Caco-2 (cell line): ENCODE results near the gene TUBA1C. TPM values are rescaled to one million over a fixed set of nuclear protein-coding genes. Genes with fewer than 3 reads are reported as not detected.
A peak's percentile ranks its signal among the peaks of the same experiment; 100 is the strongest.
"Not testable (repeated sequence)": the region's sequence is repeated elsewhere in the genome, so short reads cannot be mapped to it uniquely, and the experiment has no call there.

ENCODE experiments used
- BruUV-seq: library from RNA; stranded (reverse); fragments of 400-500 nt; replicated peaks from 2 replicates; lab custom pipeline; 2021; lab: Mats Ljungman, UMichigan
- CTCF ChIA-PET: fragments of 300-600 bp; sonication (Branson Sonifier 250); formaldehyde crosslinking; loops from one replicate; lab custom pipeline; 2022; ENCODE audit warnings: antibody characterized with exemption; lab: Charles Lee
- POLR2A ChIA-PET: fragments of 300-600 bp; sonication (Branson Sonifier 250); formaldehyde crosslinking; loops from one replicate; lab custom pipeline; 2022; ENCODE audit warnings: antibody characterized with exemption; lab: Charles Lee
- DNase-seq, 2 experiments: peaks; one replicate each; pipeline versions ENCODE4 v3.0.0 to v3.0.0-alpha.2; 2020 to 2022
- H3K27me3 ChIP-seq: replicated peaks from 2 replicates; pipeline ENCODE4 v1.6.0; 2011; ENCODE audit warnings: low read length; ENCODE audit not compliant: control insufficient read depth, insufficient read depth
- H3K36me3 ChIP-seq: 2 replicates; pipeline ENCODE4 v1.5.1; 2011; ENCODE audit warnings: low read length; ENCODE audit not compliant: control insufficient read depth, insufficient read depth
- H3K4me1 ChIP-seq: fragments of 250-450 bp; sonication (Bioruptor Pico); 2 replicates; pipeline ENCODE4 v1.5.1; 2020; ENCODE audit warnings: mild to moderate bottlenecking
- H3K4me3 ChIP-seq: 2 replicates; pipeline ENCODE4 v1.5.1; 2011; ENCODE audit warnings: low read depth, mild to moderate bottlenecking, control low read depth, low read length
- H3K9me3 ChIP-seq: fragments of 250-450 bp; sonication (Bioruptor Pico); 2 replicates; pipeline ENCODE4 v1.5.1; 2020; ENCODE audit warnings: mild to moderate bottlenecking, moderate library complexity
- H3K27ac Mint-ChIP-seq: one replicate; pipeline ENCODE4 v1.8.0; 2022; ENCODE audit warnings: mixed read lengths; ENCODE audit not compliant: unreplicated experiment
- H3K27me3 Mint-ChIP-seq: one replicate; pipeline ENCODE4 v1.8.0; 2022; ENCODE audit warnings: mixed read lengths; ENCODE audit not compliant: insufficient read depth, unreplicated experiment
- H3K36me3 Mint-ChIP-seq: one replicate; pipeline ENCODE4 v1.8.0; 2022; ENCODE audit warnings: mild to moderate bottlenecking, mixed read lengths; ENCODE audit not compliant: insufficient read depth, unreplicated experiment
- H3K4me1 Mint-ChIP-seq: one replicate; pipeline ENCODE4 v1.8.0; 2022; ENCODE audit warnings: low read depth, mixed read lengths; ENCODE audit not compliant: unreplicated experiment
- H3K4me3 Mint-ChIP-seq: one replicate; pipeline ENCODE4 v1.8.0; 2022; ENCODE audit warnings: mild to moderate bottlenecking, moderate library complexity, mixed read lengths; ENCODE audit not compliant: unreplicated experiment
- H3K9me3 Mint-ChIP-seq: one replicate; pipeline ENCODE4 v1.8.0; 2022; ENCODE audit warnings: mixed read lengths; ENCODE audit not compliant: unreplicated experiment
- intact Hi-C: fragments of 100-400 bp; cut with micrococcal nuclease; formaldehyde crosslinking; loops from one replicate; pipeline ENCODE4 v1.10.0; 2022; ENCODE audit not compliant: unreplicated experiment
- total RNA-seq: library from RNA; stranded (reverse); gene quantifications from 2 replicates; pipeline ENCODE4 v1.2.3, GENCODE V29; 2022
- TF ChIP-seq, protein P1 (sequence below), 2 experiments: fragments of 200-600 bp in 1 of 2; IDR thresholded peaks; 1 replicate in 1 of 2; 2 replicates in 1 of 2; pipeline versions ENCODE4 v1.5.1 to v1.8.0; 2011 to 2022; ENCODE audit warnings: antibody characterized with exemption in 1 of 2, control low read depth in 1 of 2, inconsistent platforms in 1 of 2, low read depth in 1 of 2, low read length in 1 of 2, mild to moderate bottlenecking in 1 of 2, moderate library complexity in 1 of 2; ENCODE audit not compliant: insufficient read depth in 1 of 2, severe bottlenecking in 1 of 2, unreplicated experiment in 1 of 2

The TUBA1C gene
- total RNA-seq, 1 experiment from 2014 or later, result 638 TPM

DNA sequence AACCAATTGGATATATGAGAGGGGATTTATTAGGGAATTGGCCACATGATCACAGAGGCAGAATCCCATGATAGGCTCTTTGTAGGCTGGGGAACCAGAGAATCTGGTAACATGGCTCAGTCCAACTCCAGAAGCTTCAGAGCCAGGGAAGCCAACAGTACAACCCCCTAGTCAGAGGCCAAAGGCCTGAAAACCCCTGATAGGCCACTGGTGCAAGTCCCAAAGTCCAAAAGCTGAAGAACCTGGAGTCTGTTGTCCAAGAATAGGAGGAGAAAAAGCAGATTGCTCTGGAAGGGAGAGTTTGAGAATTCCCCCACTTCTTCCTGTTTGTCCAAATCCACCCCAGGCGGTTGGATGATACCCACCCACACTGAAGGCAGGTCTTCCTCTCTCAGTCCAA is 49.9 kb downstream of the TUBA1C start:
- TF ChIP-seq, protein P1, sequence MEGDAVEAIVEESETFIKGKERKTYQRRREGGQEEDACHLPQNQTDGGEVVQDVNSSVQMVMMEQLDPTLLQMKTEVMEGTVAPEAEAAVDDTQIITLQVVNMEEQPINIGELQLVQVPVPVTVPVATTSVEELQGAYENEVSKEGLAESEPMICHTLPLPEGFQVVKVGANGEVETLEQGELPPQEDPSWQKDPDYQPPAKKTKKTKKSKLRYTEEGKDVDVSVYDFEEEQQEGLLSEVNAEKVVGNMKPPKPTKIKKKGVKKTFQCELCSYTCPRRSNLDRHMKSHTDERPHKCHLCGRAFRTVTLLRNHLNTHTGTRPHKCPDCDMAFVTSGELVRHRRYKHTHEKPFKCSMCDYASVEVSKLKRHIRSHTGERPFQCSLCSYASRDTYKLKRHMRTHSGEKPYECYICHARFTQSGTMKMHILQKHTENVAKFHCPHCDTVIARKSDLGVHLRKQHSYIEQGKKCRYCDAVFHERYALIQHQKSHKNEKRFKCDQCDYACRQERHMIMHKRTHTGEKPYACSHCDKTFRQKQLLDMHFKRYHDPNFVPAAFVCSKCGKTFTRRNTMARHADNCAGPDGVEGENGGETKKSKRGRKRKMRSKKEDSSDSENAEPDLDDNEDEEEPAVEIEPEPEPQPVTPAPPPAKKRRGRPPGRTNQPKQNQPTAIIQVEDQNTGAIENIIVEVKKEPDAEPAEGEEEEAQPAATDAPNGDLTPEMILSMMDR (IDR thresholded peaks at IDR 0.05; ENCODE audit: insufficient read depth in 1 of 2, low read depth in 1 of 2, low read length in 1 of 2, severe bottlenecking in 1 of 2, unreplicated experiment in 1 of 2), result no peak
- CTCF ChIA-PET, result interaction anchor here (0.9 to 1.5 kb wide), 2 partner anchors 17 to 33 kb away, joined by 3 read pairs; no protein-coding TSS in a partner anchor
- no peak overlapping the region for H3K4me3 Mint-ChIP-seq
- no peaks in the 10 kb centered on the region for H3K27me3 ChIP-seq
- H3K9me3 ChIP-seq, result no peaks in the 10 kb centered on the region
- no peaks in the 10 kb centered on the region for H3K36me3 Mint-ChIP-seq
- no peak overlapping the region for H3K27ac Mint-ChIP-seq
- H3K36me3 ChIP-seq, result no peaks in the 10 kb centered on the region
- no peaks in the 10 kb centered on the region for H3K4me1 ChIP-seq
- H3K9me3 Mint-ChIP-seq, result no peaks in the 10 kb centered on the region
- H3K4me3 ChIP-seq, result no peak overlapping the region
- BruUV-seq, result no TSS peak
- DNase-seq, result no peak
- H3K4me1 Mint-ChIP-seq, result no peaks in the 10 kb centered on the region
- intact Hi-C loops, result no loop called here
- no peaks in the 10 kb centered on the region for H3K27me3 Mint-ChIP-seq
- POLR2A ChIA-PET, result no interaction called here

DNA sequence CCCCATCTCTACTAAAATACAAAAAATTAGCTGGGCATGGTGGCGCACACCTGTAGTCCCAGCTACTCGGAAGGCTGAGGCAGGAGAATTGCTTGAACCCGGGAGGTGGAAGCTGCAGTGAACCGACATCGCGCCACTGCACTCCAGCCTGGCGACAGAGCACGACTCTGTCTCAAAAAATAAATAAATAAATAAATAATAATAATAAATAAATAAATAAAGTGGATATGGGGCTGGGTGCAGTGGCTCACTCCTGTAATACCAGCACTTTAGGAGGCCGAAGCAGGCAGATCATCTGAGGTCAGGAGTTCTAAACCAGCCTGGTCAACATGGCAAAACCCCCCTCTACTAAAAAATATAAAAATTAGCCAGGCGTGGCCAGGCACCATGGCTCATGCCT is 52.2 kb downstream of the TUBA1C start:
- DNase-seq, intact Hi-C loops, H3K9me3 ChIP-seq, H3K27me3 Mint-ChIP-seq, H3K9me3 Mint-ChIP-seq, H3K4me3 ChIP-seq, H3K27me3 ChIP-seq, H3K4me1 ChIP-seq, POLR2A ChIA-PET, H3K36me3 Mint-ChIP-seq, H3K4me1 Mint-ChIP-seq, H3K27ac Mint-ChIP-seq, BruUV-seq, H3K4me3 Mint-ChIP-seq, H3K36me3 ChIP-seq: not testable (repeated sequence)
- CTCF ChIA-PET, result interaction anchor here (0.6 to 0.7 kb wide), 2 partner anchors 19 to 22 kb away, joined by 4 to 7 read pairs; no protein-coding TSS in a partner anchor

DNA sequence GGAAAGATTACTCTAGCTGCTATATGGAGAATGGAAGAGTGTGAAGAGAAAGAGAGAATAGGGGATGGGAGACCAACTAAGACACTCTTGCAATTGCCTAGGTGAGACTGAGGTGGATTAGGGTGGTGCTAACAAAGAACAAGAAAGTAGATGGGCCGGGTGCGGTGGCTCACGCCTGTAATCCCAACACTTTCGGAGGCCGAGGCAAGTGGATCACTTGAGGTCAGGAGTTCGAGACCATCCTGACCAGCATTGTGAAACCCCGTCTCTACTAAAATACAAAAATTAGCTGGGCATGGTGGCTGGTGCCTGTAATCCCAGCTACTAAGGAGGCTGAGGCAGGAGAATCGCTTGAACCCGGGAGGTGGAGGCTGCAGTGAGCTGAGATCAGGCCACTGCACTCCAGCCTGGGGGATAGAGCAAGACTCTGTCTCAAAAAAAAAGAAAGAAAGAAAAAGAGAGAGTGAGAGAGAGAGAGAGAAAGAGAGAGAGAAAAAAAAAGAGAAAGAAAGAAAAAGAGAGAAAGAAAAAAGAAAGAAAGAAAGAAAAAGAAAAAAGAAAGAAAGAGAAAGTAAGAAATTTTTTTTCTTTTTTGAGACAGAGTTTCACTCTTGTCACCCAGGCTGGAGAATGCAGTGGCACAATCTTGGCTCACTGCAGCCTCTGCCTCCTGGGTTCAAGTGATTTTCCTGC is 55.7 kb downstream of the TUBA1C start:
- H3K27ac Mint-ChIP-seq, H3K4me1 Mint-ChIP-seq, H3K27me3 Mint-ChIP-seq, H3K4me3 ChIP-seq, H3K36me3 ChIP-seq, BruUV-seq, DNase-seq, POLR2A ChIA-PET, H3K9me3 ChIP-seq, H3K27me3 ChIP-seq, intact Hi-C loops, H3K4me1 ChIP-seq, H3K9me3 Mint-ChIP-seq: not testable (repeated sequence)
- Mint-ChIP-seq H3K36me3 (peaks cover 13% of the 10 kb centered on the region), H3K4me3 (peak overlapping the region; percentile 17)
- CTCF ChIA-PET, result interaction anchor here (0.7 kb wide), 1 partner anchor 204 kb away, joined by 3 read pairs; no protein-coding TSS in a partner anchor

DNA sequence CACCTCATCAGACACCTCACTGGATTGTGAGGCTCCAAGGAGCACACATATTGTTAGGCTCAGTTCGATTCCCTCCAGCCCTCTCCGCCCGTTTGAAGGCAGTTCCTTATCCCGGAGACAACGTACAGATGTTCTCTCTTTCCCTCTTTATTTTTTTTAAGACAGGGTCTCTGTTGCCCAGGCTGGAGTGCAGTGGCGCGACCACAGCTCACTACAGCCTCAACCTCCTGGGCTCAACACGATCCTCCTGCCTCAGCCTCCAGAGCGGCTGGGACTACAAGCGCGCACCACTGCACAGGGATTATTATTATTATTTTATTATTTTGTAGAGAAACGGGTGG is 57.5 kb downstream of the TUBA1C start:
- intact Hi-C loops, result loop anchor here (2.0 kb wide), 2 partner anchors 26 to 34 kb away; no protein-coding TSS in a partner anchor
- peak overlapping the region; percentile 84 for H3K4me3 ChIP-seq
- TF ChIP-seq, protein P1 (IDR thresholded peaks at IDR 0.05; ENCODE audit: insufficient read depth in 1 of 2, low read depth in 1 of 2, low read length in 1 of 2, severe bottlenecking in 1 of 2, unreplicated experiment in 1 of 2), result no peak
- BruUV-seq, result TSS peak; percentile 95
- POLR2A ChIA-PET, result interaction anchor here (0.5 to 2.1 kb wide), 17 partner anchors 9 to 419 kb away, joined by 3 to 31 read pairs (median 5); partner anchors contain the start of genes DNAJC22, PRPF40B, SPATS2 and TMBIM6
- H3K27me3 ChIP-seq, result no peaks in the 10 kb centered on the region
- peaks cover 10% of the 10 kb centered on the region; the same call in 1 of the 2 replicates for H3K4me1 ChIP-seq
- Mint-ChIP-seq H3K27ac (peak overlapping the region; percentile 98), H3K36me3 (peaks cover 31% of the 10 kb centered on the region), H3K27me3 (no peaks in the 10 kb centered on the region), H3K9me3 (no peaks in the 10 kb centered on the region), H3K4me1 (peaks cover 6% of the 10 kb centered on the region), H3K4me3 (peak overlapping the region; percentile 99)
- CTCF ChIA-PET, result interaction anchor here (0.6 to 4.2 kb wide), 15 partner anchors 10 to 419 kb away, joined by 3 to 72 read pairs (median 9); partner anchors contain the start of genes DNAJC22, SPATS2 and TMBIM6
- no peak for DNase-seq
- no peaks in the 10 kb centered on the region for H3K9me3 ChIP-seq
- peaks cover 2% of the 10 kb centered on the region; the same call in 1 of the 2 replicates for H3K36me3 ChIP-seq
